ENCODE measurements around the gene SH2D2A. TPM values are rescaled to one million over a fixed set of nuclear protein-coding genes. Genes with fewer than 3 reads are reported as not detected.
"Not testable (repeated sequence)": the region's sequence is repeated elsewhere in the genome, so short reads cannot be mapped to it uniquely, and the experiment has no call there.

SH2D2A gene
- polyA plus RNA-seq, 1 donor, result 0.39 TPM

GRCh38 chr1:156768610-156769295 is 47.9 kb downstream of the SH2D2A start:
- no peak for DNase-seq (ENCODE audit: low read depth)

GRCh38 chr1:156767879-156768604 is 48.6 kb downstream of the SH2D2A start:
- DNase-seq (ENCODE audit: low read depth), result no peak

GRCh38 chr1:156767101-156767878 is 49.4 kb downstream of the SH2D2A start, which contains the start of gene PRCC:
Gene PRCC (plus strand): TSS chr1:156767535. CDS start chr1:156767772, 237 bp downstream.
- DNase-seq (ENCODE audit: low read depth), result peak; percentile 100

- no peak for DNase-seq (ENCODE audit: low read depth)
Measured at GRCh38 chr1:156766298-156767100, 50.1 kb downstream of the SH2D2A start.

- DNase-seq (ENCODE audit: low read depth), result no peak
Measured at GRCh38 chr1:156765666-156766065, 51.0 kb downstream of the SH2D2A start.

- DNase-seq (ENCODE audit: low read depth), result not testable (repeated sequence)
Measured at GRCh38 chr1:156765136-156765535, 51.5 kb downstream of the SH2D2A start.

- DNase-seq (ENCODE audit: low read depth), result no peak
Measured at GRCh38 chr1:156760796-156761104, 55.9 kb downstream of the SH2D2A start.

GRCh38 chr1:156760092-156760795 is 56.4 kb downstream of the SH2D2A start:
- DNase-seq (ENCODE audit: low read depth), result no peak

- DNase-seq (ENCODE audit: low read depth), result not testable (repeated sequence)
Measured at GRCh38 chr1:156757572-156758253, 58.9 kb downstream of the SH2D2A start.

- DNase-seq (ENCODE audit: low read depth), result no peak
Measured at GRCh38 chr1:156756355-156756754, 60.3 kb downstream of the SH2D2A start.

Other genes with a start within 250 kb of the SH2D2A start
- gene IQGAP3, start 244.3 kb downstream of the SH2D2A start, polyA plus RNA-seq (ENCODE audit: insufficient read length), result 5.5 TPM
- 0.32 TPM for gene TTC24, start 237.1 kb downstream of the SH2D2A start, polyA plus RNA-seq (ENCODE audit: insufficient read length)
- 26.2 TPM for gene NAXE, start 225.1 kb downstream of the SH2D2A start, polyA plus RNA-seq (ENCODE audit: insufficient read length)
- 30.5 TPM for gene GPATCH4, start 215.4 kb downstream of the SH2D2A start, polyA plus RNA-seq (ENCODE audit: insufficient read length)
- gene HAPLN2, start 197.4 kb downstream of the SH2D2A start, polyA plus RNA-seq (ENCODE audit: insufficient read length), result 0.43 TPM
- 1.2 TPM for gene BCAN, start 174.7 kb downstream of the SH2D2A start, polyA plus RNA-seq (ENCODE audit: insufficient read length)
- 945 TPM for gene NES, start 139.4 kb downstream of the SH2D2A start, polyA plus RNA-seq (ENCODE audit: insufficient read length)
- gene CRABP2, start 111.3 kb downstream of the SH2D2A start, polyA plus RNA-seq (ENCODE audit: insufficient read length), result 349 TPM
- gene METTL25B, start 88.4 kb downstream of the SH2D2A start, polyA plus RNA-seq (ENCODE audit: insufficient read length), result 20.7 TPM
- 23.3 TPM for gene ISG20L2, start 88.1 kb downstream of the SH2D2A start, polyA plus RNA-seq (ENCODE audit: insufficient read length)
- 63.5 TPM for gene MRPL24, start 75.8 kb downstream of the SH2D2A start, polyA plus RNA-seq (ENCODE audit: insufficient read length)
- gene HDGF, start 65.2 kb downstream of the SH2D2A start, polyA plus RNA-seq (ENCODE audit: insufficient read length), result 134 TPM
- gene PRCC, start 49.3 kb downstream of the SH2D2A start, polyA plus RNA-seq (ENCODE audit: insufficient read length), result 65.4 TPM
- 0.70 TPM for gene INSRR, start 42.3 kb upstream of the SH2D2A start, polyA plus RNA-seq (ENCODE audit: insufficient read length)
- gene NTRK1, start 44.0 kb upstream of the SH2D2A start, polyA plus RNA-seq (ENCODE audit: insufficient read length), result 0.37 TPM
- gene PEAR1, start 76.9 kb upstream of the SH2D2A start, polyA plus RNA-seq (ENCODE audit: insufficient read length), result 21.1 TPM
- gene LRRC71, start 103.8 kb upstream of the SH2D2A start, polyA plus RNA-seq (ENCODE audit: insufficient read length), result 1.2 TPM
- 20.0 TPM for gene ARHGEF11, start 228.9 kb upstream of the SH2D2A start, polyA plus RNA-seq (ENCODE audit: insufficient read length)